Femur (tissue), 1 donor: ENCODE data around the gene MICALL2.
"Not testable (repeated sequence)": the region's sequence is repeated elsewhere in the genome, so short reads cannot be mapped to it uniquely, and the experiment has no call there.

Source experiments
- DNase-seq: peaks from one replicate; pipeline ENCODE4 v3.0.0-alpha.2; 2017

The MICALL2 gene

GRCh38 chr7:1447112-1447511, 12.2 kb downstream of the MICALL2 start:
- DNase-seq = no peak

- DNase-seq = no peak
These were observed 12.6 kb downstream of the MICALL2 start for GRCh38 chr7:1446620-1447032.

GRCh38 chr7:1446026-1446425, 13.2 kb downstream of the MICALL2 start:
- not testable (repeated sequence) for DNase-seq

- no peak for DNase-seq
These were observed 13.9 kb downstream of the MICALL2 start for GRCh38 chr7:1445341-1445740.

GRCh38 chr7:1444925-1445322, 14.3 kb downstream of the MICALL2 start:
- no peak for DNase-seq

- DNase-seq = no peak
These were observed 14.9 kb downstream of the MICALL2 start for GRCh38 chr7:1444214-1444924.

- DNase-seq = not testable (repeated sequence)
These were observed 15.6 kb downstream of the MICALL2 start for GRCh38 chr7:1443587-1444200.

- DNase-seq = no peak
These were observed 16.7 kb downstream of the MICALL2 start for GRCh38 chr7:1442355-1443124.

GRCh38 chr7:1441615-1442354, 17.5 kb downstream of the MICALL2 start:
- DNase-seq = no peak

- DNase-seq = no peak
These were observed 18.6 kb downstream of the MICALL2 start for GRCh38 chr7:1440620-1441019.

GRCh38 chr7:1439373-1440363, 19.6 kb downstream of the MICALL2 start:
- no peak for DNase-seq

- DNase-seq = no peak
These were observed 20.4 kb downstream of the MICALL2 start for GRCh38 chr7:1438821-1439220.

- no peak for DNase-seq
These were observed 21.1 kb downstream of the MICALL2 start for GRCh38 chr7:1438208-1438607.

GRCh38 chr7:1437155-1437880, 22.0 kb downstream of the MICALL2 start:
- no peak for DNase-seq

- DNase-seq = no peak
These were observed 22.7 kb downstream of the MICALL2 start for GRCh38 chr7:1436608-1437007.

- DNase-seq = no peak
These were observed 24.2 kb downstream of the MICALL2 start for GRCh38 chr7:1434891-1435670.

- DNase-seq = no peak
These were observed 25.0 kb downstream of the MICALL2 start for GRCh38 chr7:1434165-1434718.

GRCh38 chr7:1433128-1433920, 25.9 kb downstream of the MICALL2 start:
- no peak for DNase-seq
